Measurements from ENCODE around the gene ALDH5A1.

DNA sequence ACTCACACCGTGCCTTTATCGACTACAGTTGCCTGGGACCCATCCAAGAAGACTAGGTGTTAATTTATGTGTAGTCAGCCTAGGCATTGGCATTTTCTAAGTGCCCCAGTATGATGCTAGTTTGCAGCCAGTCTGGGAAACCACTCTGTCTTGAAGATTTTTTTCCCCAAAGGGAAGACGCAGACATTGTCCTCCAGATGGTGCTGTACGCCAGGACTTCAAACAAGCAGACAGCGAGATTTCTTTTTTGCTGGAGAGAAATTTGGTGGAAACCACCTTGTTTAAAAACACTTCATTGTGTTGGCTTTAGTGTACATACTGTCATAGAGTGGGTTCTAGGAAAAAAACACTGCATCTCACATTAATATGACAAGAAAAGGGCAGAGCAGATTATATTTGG, 30.0 kb downstream of the ALDH5A1 start:
- TF ChIP-seq, protein P1, sequence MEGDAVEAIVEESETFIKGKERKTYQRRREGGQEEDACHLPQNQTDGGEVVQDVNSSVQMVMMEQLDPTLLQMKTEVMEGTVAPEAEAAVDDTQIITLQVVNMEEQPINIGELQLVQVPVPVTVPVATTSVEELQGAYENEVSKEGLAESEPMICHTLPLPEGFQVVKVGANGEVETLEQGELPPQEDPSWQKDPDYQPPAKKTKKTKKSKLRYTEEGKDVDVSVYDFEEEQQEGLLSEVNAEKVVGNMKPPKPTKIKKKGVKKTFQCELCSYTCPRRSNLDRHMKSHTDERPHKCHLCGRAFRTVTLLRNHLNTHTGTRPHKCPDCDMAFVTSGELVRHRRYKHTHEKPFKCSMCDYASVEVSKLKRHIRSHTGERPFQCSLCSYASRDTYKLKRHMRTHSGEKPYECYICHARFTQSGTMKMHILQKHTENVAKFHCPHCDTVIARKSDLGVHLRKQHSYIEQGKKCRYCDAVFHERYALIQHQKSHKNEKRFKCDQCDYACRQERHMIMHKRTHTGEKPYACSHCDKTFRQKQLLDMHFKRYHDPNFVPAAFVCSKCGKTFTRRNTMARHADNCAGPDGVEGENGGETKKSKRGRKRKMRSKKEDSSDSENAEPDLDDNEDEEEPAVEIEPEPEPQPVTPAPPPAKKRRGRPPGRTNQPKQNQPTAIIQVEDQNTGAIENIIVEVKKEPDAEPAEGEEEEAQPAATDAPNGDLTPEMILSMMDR (IDR thresholded peaks at IDR 0.05) = peak in 1 of 7 experiments; percentile 6
- TF ChIP-seq POLR2A (IDR thresholded peaks at IDR 0.05) = no peak

Measured in body of pancreas (tissue), 4 donors.